Esophagus squamous epithelium (tissue), 4 donors: Measurements from ENCODE around the gene TSEN15.

Source experiments
- POLR2A ChIP-seq, 4 donors: fragments of 450-650 bp; IDR thresholded peaks; one replicate each; pipeline ENCODE4 v1.6.1; 2017; ENCODE audit warnings: antibody characterized with exemption in 4 of 4, mild to moderate bottlenecking in 4 of 4, moderate library complexity in 3 of 4
- TF ChIP-seq, protein P1 (sequence below), 6 experiments: fragments of 450-650 bp in 4 of 6; fragments of 200-600 bp in 2 of 6; sonication (generic) in 2 of 6; IDR thresholded peaks; one replicate each; pipeline ENCODE4 v1.5.1; 2016 to 2019; ENCODE audit warnings: antibody characterized with exemption in 6 of 6, mild to moderate bottlenecking in 4 of 6, moderate library complexity in 4 of 6

DNA sequence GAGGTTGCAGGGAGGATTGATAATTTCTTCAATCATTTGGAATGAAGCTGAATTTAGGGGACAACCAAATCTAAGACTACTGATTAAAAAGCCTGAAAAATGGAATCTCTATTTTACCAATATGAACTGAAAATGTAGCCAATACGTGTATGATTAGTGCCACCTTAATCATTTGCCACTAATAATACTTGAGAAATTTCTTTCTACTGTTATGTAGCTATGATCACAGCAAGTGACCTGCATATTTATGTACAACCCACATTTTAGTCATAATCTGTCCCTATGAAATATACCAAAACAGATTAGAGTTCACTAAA is 20.5 kb upstream of the TSEN15 start:
- TF ChIP-seq, protein P1, sequence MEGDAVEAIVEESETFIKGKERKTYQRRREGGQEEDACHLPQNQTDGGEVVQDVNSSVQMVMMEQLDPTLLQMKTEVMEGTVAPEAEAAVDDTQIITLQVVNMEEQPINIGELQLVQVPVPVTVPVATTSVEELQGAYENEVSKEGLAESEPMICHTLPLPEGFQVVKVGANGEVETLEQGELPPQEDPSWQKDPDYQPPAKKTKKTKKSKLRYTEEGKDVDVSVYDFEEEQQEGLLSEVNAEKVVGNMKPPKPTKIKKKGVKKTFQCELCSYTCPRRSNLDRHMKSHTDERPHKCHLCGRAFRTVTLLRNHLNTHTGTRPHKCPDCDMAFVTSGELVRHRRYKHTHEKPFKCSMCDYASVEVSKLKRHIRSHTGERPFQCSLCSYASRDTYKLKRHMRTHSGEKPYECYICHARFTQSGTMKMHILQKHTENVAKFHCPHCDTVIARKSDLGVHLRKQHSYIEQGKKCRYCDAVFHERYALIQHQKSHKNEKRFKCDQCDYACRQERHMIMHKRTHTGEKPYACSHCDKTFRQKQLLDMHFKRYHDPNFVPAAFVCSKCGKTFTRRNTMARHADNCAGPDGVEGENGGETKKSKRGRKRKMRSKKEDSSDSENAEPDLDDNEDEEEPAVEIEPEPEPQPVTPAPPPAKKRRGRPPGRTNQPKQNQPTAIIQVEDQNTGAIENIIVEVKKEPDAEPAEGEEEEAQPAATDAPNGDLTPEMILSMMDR (IDR thresholded peaks at IDR 0.05) = no peak
- no peak for TF ChIP-seq POLR2A (IDR thresholded peaks at IDR 0.05)
